Natural killer cell (primary cell): ENCODE data around the gene CEL. TPM values are rescaled to one million over a fixed set of nuclear protein-coding genes. Genes with fewer than 3 reads are reported as not detected.
A peak's percentile ranks its signal among the peaks of the same experiment; 100 is the strongest.
"Not testable (repeated sequence)": the region's sequence is repeated elsewhere in the genome, so short reads cannot be mapped to it uniquely, and the experiment has no call there.

Experiments used
- ATAC-seq, 3 donors: fragments of 150-1000 bp in 2 of 3; fragments of 200-7000 bp in 1 of 3; cut with Tn5 transposase; 1 replicate in 1 of 3; 2 replicates in 2 of 3; pipeline ENCODE4 v1.10.0; 2021; ENCODE audit warnings: mild to moderate bottlenecking in 2 of 3, moderate library complexity in 2 of 3
- DNase-seq, 2 donors: peaks; one replicate each; pipeline versions ENCODE4 v3.0.0 to v3.0.0-alpha.2; 2013 to 2021; ENCODE audit warnings: mixed read lengths in 1 of 2
- H3K27ac ChIP-seq: one replicate; pipeline ENCODE4 v1.5.1; 2013; ENCODE audit warnings: mild to moderate bottlenecking, low read length
- H3K27me3 ChIP-seq: one replicate; pipeline ENCODE4 v1.6.1; 2013; ENCODE audit warnings: low read length; ENCODE audit not compliant: control insufficient read depth, insufficient read depth
- H3K36me3 ChIP-seq: one replicate; pipeline ENCODE4 v1.6.1; 2013; ENCODE audit warnings: low read length; ENCODE audit not compliant: control insufficient read depth, insufficient read depth
- H3K4me1 ChIP-seq: one replicate; pipeline ENCODE4 v1.6.1; 2013; ENCODE audit warnings: low read length; ENCODE audit not compliant: control insufficient read depth, insufficient read depth
- H3K4me3 ChIP-seq: one replicate; pipeline ENCODE4 v1.5.1; 2013; ENCODE audit warnings: low read length
- H3K9me3 ChIP-seq: one replicate; pipeline ENCODE4 v1.6.1; 2013; ENCODE audit warnings: low read length; ENCODE audit not compliant: control insufficient read depth, insufficient read depth
- H3K27ac Mint-ChIP-seq, 2 donors: one replicate each; pipeline ENCODE4 v1.8.0; 2022; ENCODE audit warnings: mild to moderate bottlenecking in 2 of 2, mixed read lengths in 2 of 2, moderate library complexity in 1 of 2
- H3K27me3 Mint-ChIP-seq, 2 donors: one replicate each; pipeline ENCODE4 v1.8.0; 2022; ENCODE audit warnings: low read depth in 2 of 2, mixed read lengths in 2 of 2
- H3K36me3 Mint-ChIP-seq: one replicate; pipeline ENCODE4 v1.8.0; 2022; ENCODE audit warnings: mixed read lengths
- H3K4me1 Mint-ChIP-seq, 2 donors: one replicate each; pipeline ENCODE4 v1.8.0; 2022; ENCODE audit warnings: mixed read lengths in 2 of 2
- H3K4me3 Mint-ChIP-seq: one replicate; pipeline ENCODE4 v1.8.0; 2022; ENCODE audit warnings: mild to moderate bottlenecking, moderate library complexity, mixed read lengths
- H3K9me3 Mint-ChIP-seq, 2 donors: one replicate each; pipeline ENCODE4 v1.8.0; 2022; ENCODE audit warnings: mixed read lengths in 2 of 2
- CTCF ChIP-seq: fragments of 200-600 bp; IDR thresholded peaks from one replicate; pipeline ENCODE4 v1.8.0; 2022; ENCODE audit warnings: antibody characterized with exemption
- WGBS: methylation state at CpG from one replicate; pipeline ENCODE4 v1.1.7; 2013; ENCODE audit warnings: missing lambda C conversion rate; ENCODE audit not compliant: insufficient coverage; 5-methylcytosine and 5-hydroxymethylcytosine counted together
- intact Hi-C: fragments of 100-400 bp; cut with micrococcal nuclease; formaldehyde crosslinking; loops from one replicate; pipeline ENCODE4 v1.14.2; 2022
- total RNA-seq, 4 donors: library from RNA; stranded (reverse); fragments of 120-200 nt in 1 of 4; gene quantifications; one replicate each; pipeline versions ENCODE4 v1.2.3 to v1.2.4, GENCODE V29; 2013 to 2022

The CEL gene
- total RNA-seq, result under 1 TPM; 0.18 to 0.68 (median 0.42) TPM
- total RNA-seq (2013), result 0.29 TPM

GRCh38 chr9:133061764-133062145, at the start of gene CEL:
Gene CEL (plus strand): TSS chr9:133061981. CDS start chr9:133062003, 22 bp downstream.
- peak within 1 kb of the TSS in 1 of 2 donors; percentile 47 for H3K27ac Mint-ChIP-seq
- WGBS, result 63% methylated on average over 2 of the region's 9 CpGs
- H3K9me3 Mint-ChIP-seq, H3K4me3 Mint-ChIP-seq, DNase-seq, ATAC-seq, H3K27me3 ChIP-seq, H3K36me3 Mint-ChIP-seq, H3K36me3 ChIP-seq, H3K4me3 ChIP-seq, intact Hi-C loops, H3K9me3 ChIP-seq, H3K27me3 Mint-ChIP-seq, H3K27ac ChIP-seq: not testable (repeated sequence)
- H3K4me1 ChIP-seq, result peaks cover 24% of the 10 kb centered on the region
- peaks cover 25 to 34% of the 10 kb centered on the region in 2 donors for H3K4me1 Mint-ChIP-seq

GRCh38 chr9:133014696-133015095, 47.1 kb upstream of the CEL start:
- no peaks in the 10 kb centered on the region for H3K9me3 ChIP-seq
- TF ChIP-seq CTCF, result no peak
- H3K36me3 ChIP-seq, result no peaks in the 10 kb centered on the region
- DNase-seq, result no peak
- intact Hi-C loops, result no loop called here
- Mint-ChIP-seq H3K27me3 (peaks cover 0 to 7% of the 10 kb centered on the region in 2 donors), H3K4me3 (no peak overlapping the region), H3K36me3 (no peaks in the 10 kb centered on the region), H3K9me3 (no peaks in the 10 kb centered on the region), H3K4me1 (no peaks in the 10 kb centered on the region), H3K27ac (no peak overlapping the region)
- H3K4me1 ChIP-seq, result no peaks in the 10 kb centered on the region
- WGBS, result 100% methylated on average over 2 of the region's 5 CpGs
- no peak overlapping the region for H3K27ac ChIP-seq
- H3K4me3 ChIP-seq, result no peak overlapping the region
- H3K27me3 ChIP-seq, result no peaks in the 10 kb centered on the region
- ATAC-seq, result no peak

- 79% methylated on average over 26 of the region's 26 CpGs for WGBS
- Histone ChIP-seq H3K27ac (no peak overlapping the region), H3K4me1 (peaks cover 10% of the 10 kb centered on the region), H3K36me3 (no peaks in the 10 kb centered on the region), H3K4me3 (no peak overlapping the region), H3K27me3 (no peaks in the 10 kb centered on the region), H3K9me3 (no peaks in the 10 kb centered on the region)
- H3K9me3 Mint-ChIP-seq, result no peaks in the 10 kb centered on the region
- no peak overlapping the region for H3K27ac Mint-ChIP-seq
- H3K36me3 Mint-ChIP-seq, result no peaks in the 10 kb centered on the region
- DNase-seq (peak in 1 of 2 donors; percentile 43), ATAC-seq (no peak)
- no peak overlapping the region for H3K4me3 Mint-ChIP-seq
- H3K4me1 Mint-ChIP-seq, result peaks cover 0 to 16% of the 10 kb centered on the region in 2 donors
- H3K27me3 Mint-ChIP-seq, result no peaks in the 10 kb centered on the region
- intact Hi-C loops, result loop anchor here (2.0 kb wide), 1 partner anchor 47 kb away; no protein-coding TSS in a partner anchor
- no peak for TF ChIP-seq CTCF
Measured at GRCh38 chr9:133023117-133023890, 38.5 kb upstream of the CEL start.

GRCh38 chr9:133026426-133026825, 35.4 kb upstream of the CEL start:
- no peaks in the 10 kb centered on the region for H3K27me3 Mint-ChIP-seq
- TF ChIP-seq CTCF, result no peak
- Histone ChIP-seq H3K27me3 (no peaks in the 10 kb centered on the region), H3K4me1 (peaks cover 25% of the 10 kb centered on the region), H3K9me3 (no peaks in the 10 kb centered on the region), H3K4me3 (no peak overlapping the region), H3K27ac (no peak overlapping the region), H3K36me3 (no peaks in the 10 kb centered on the region)
- H3K4me3 Mint-ChIP-seq, result peak overlapping the region; percentile 55
- H3K4me1 Mint-ChIP-seq, result peaks cover 11 to 31% of the 10 kb centered on the region in 2 donors
- ATAC-seq (no peak), DNase-seq (no peak)
- intact Hi-C loops, result no loop called here
- no peaks in the 10 kb centered on the region for H3K36me3 Mint-ChIP-seq
- H3K27ac Mint-ChIP-seq, result no peak overlapping the region
- H3K9me3 Mint-ChIP-seq, result no peaks in the 10 kb centered on the region
- WGBS, result 82% methylated on average over 3 of the region's 3 CpGs
